Measurements from ENCODE around the gene FARP2.

GRCh38 chr2:241386519-241386918 lies 30.4 kb downstream of the FARP2 start:
- TF ChIP-seq, protein P1, sequence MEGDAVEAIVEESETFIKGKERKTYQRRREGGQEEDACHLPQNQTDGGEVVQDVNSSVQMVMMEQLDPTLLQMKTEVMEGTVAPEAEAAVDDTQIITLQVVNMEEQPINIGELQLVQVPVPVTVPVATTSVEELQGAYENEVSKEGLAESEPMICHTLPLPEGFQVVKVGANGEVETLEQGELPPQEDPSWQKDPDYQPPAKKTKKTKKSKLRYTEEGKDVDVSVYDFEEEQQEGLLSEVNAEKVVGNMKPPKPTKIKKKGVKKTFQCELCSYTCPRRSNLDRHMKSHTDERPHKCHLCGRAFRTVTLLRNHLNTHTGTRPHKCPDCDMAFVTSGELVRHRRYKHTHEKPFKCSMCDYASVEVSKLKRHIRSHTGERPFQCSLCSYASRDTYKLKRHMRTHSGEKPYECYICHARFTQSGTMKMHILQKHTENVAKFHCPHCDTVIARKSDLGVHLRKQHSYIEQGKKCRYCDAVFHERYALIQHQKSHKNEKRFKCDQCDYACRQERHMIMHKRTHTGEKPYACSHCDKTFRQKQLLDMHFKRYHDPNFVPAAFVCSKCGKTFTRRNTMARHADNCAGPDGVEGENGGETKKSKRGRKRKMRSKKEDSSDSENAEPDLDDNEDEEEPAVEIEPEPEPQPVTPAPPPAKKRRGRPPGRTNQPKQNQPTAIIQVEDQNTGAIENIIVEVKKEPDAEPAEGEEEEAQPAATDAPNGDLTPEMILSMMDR (IDR thresholded peaks at IDR 0.05): no peak
- no peak for TF ChIP-seq ZFX (IDR thresholded peaks at IDR 0.05; ENCODE audit: borderline replicate concordance)
